Breast epithelium (tissue), 4 donors: ENCODE measurements around the gene SYT9. TPM values are rescaled to one million over a fixed set of nuclear protein-coding genes. Genes with fewer than 3 reads are reported as not detected.

ENCODE experiments used
- DNase-seq, 2 donors: peaks; one replicate each; pipeline ENCODE4 v3.0.0-alpha.2; 2019; ENCODE audit warnings: low spot score in 2 of 2
- H3K27ac ChIP-seq, 2 donors: fragments of 200-600 bp; sonication (generic) in 1 of 2; one replicate each; pipeline ENCODE4 v1.5.1; 2016 to 2019; ENCODE audit warnings: mild to moderate bottlenecking in 1 of 2
- H3K27me3 ChIP-seq, 2 donors: fragments of 200-600 bp; sonication (generic) in 1 of 2; one replicate each; pipeline versions ENCODE4 v1.5.1 to v1.6.0; 2017 to 2019; ENCODE audit warnings: control low read depth in 1 of 2, mild to moderate bottlenecking in 1 of 2
- H3K36me3 ChIP-seq: fragments of 200-600 bp; one replicate; pipeline ENCODE4 v1.5.1; 2019
- H3K4me1 ChIP-seq, 2 donors: fragments of 200-600 bp; sonication (generic); one replicate each; pipeline ENCODE4 v1.5.1; 2016 to 2019; ENCODE audit warnings: control low read depth in 1 of 2
- H3K4me3 ChIP-seq, 3 donors: fragments of 200-600 bp; sonication (generic); 1 replicate in 2 of 3; 2 replicates in 1 of 3; pipeline ENCODE4 v1.5.1; 2016 to 2019; ENCODE audit warnings: mild to moderate bottlenecking in 3 of 3, moderate library complexity in 2 of 3
- H3K9me3 ChIP-seq, 2 donors: fragments of 200-600 bp; sonication (generic) in 1 of 2; one replicate each; pipeline ENCODE4 v1.5.1; 2016 to 2019; ENCODE audit warnings: control low read depth in 1 of 2
- POLR2A ChIP-seq: fragments of 450-650 bp; IDR thresholded peaks from one replicate; pipeline ENCODE4 v1.6.1; 2016; ENCODE audit warnings: antibody characterized with exemption, mild to moderate bottlenecking, moderate library complexity
- POLR2AphosphoS5 ChIP-seq, 3 donors: sonication (generic); formaldehyde crosslinking; IDR thresholded peaks; one replicate each; pipeline ENCODE4 v1.6.1; 2017; ENCODE audit warnings: antibody characterized with exemption in 3 of 3
- intact Hi-C: fragments of 100-400 bp; cut with DNase I; formaldehyde crosslinking; loops from one replicate; pipeline ENCODE4 v1.15.1; 2023; ENCODE audit warnings: low total_unique reads
- total RNA-seq, 3 donors: library from RNA; depleted of rRNA; stranded (reverse); fragments of >200 nt; gene quantifications; one replicate each; pipeline ENCODE4 v1.1.0, GENCODE V29; 2016
- TF ChIP-seq, protein P1 (sequence below), 3 donors: fragments of 450-650 bp; IDR thresholded peaks; one replicate each; pipeline ENCODE4 v1.5.1; 2016 to 2017; ENCODE audit warnings: antibody characterized with exemption in 3 of 3, mild to moderate bottlenecking in 3 of 3, moderate library complexity in 3 of 3

SYT9 gene, protein sequence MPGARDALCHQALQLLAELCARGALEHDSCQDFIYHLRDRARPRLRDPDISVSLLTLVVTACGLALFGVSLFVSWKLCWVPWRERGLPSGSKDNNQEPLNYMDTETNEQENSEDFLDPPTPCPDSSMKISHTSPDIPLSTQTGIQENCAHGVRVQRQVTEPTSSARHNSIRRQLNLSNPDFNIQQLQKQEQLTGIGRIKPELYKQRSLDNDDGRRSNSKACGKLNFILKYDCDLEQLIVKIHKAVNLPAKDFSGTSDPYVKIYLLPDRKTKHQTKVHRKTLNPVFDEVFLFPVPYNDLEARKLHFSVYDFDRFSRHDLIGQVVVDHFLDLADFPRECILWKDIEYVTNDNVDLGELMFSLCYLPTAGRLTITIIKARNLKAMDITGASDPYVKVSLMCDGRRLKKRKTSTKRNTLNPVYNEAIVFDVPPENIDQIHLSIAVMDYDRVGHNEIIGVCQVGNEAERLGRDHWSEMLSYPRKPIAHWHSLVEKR
- under 1 TPM in 2 of 3 donors, not detected in 1; 0.33 to 0.73 TPM for total RNA-seq

DNA sequence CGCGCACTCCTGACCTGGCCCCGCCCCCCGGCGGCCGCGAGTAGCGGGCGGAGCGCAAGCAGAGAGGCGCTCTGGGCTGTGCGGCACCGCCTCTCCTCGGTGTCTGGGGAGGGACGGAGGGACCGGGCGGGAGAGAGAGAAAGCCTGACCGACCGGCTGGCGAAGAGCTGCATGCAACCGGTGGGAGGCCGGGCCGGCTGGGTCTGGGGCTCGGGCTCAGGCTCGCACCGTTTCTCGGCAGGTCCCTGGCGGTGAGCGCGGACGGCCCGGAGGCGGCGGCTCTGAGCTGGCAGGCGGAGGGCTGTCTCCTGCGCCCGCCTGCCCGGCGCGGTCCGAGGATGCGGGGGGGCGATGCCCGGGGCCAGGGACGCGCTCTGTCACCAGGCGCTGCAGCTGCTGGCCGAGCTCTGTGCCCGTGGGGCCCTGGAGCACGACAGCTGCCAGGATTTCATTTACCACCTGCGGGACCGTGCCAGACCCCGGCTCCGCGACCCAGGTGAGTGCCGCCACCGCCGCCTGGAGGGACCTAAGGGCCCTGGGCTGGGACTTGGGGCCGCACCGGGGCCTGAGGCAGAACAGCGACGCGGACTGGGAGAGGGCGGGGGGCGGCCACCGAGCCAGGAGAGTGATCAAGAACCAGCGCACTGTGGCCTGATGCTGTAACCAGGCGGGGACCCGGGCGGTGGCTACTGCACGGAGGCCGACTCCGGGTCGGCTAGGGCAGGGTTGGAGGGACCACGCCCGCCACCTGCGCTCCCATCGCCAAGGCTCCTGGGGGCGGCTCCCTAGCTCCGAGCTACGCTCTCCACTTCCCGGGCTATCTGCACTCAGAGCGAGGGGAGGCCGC, at the start of gene SYT9:
Gene SYT9, plus strand, starts transcription at position 69 of the 847 bp plus-strand sequence. Its CDS starts 283 bp downstream, at position 352.
- no peaks in the 10 kb centered on the region for H3K4me1 ChIP-seq
- TF ChIP-seq POLR2AphosphoS5 (IDR thresholded peaks at IDR 0.05) (no peak), POLR2A (no peak)
- TF ChIP-seq, protein P1, sequence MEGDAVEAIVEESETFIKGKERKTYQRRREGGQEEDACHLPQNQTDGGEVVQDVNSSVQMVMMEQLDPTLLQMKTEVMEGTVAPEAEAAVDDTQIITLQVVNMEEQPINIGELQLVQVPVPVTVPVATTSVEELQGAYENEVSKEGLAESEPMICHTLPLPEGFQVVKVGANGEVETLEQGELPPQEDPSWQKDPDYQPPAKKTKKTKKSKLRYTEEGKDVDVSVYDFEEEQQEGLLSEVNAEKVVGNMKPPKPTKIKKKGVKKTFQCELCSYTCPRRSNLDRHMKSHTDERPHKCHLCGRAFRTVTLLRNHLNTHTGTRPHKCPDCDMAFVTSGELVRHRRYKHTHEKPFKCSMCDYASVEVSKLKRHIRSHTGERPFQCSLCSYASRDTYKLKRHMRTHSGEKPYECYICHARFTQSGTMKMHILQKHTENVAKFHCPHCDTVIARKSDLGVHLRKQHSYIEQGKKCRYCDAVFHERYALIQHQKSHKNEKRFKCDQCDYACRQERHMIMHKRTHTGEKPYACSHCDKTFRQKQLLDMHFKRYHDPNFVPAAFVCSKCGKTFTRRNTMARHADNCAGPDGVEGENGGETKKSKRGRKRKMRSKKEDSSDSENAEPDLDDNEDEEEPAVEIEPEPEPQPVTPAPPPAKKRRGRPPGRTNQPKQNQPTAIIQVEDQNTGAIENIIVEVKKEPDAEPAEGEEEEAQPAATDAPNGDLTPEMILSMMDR (IDR thresholded peaks at IDR 0.05): no peak
- intact Hi-C loops: no loop called here

DNA sequence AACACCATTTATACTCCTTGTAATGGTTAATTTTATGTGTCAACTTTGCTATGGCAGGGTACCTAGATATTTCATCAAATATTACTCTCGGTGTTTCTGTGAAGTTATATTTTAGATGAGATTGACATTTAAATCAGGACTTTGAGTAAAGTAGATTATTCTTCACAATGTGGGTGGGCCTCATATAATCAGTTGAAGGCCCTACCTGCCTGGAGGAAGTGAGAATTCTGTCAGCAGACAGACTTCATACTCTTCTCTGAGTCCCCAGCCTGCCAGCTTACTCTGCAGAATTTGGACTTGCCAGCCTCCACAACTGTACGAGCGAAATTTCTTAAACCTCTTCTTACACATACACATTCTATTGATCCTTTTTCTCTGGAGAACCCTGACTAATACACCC, 49.3 kb upstream of the SYT9 start:
- Histone ChIP-seq H3K4me1 (no peaks in the 10 kb centered on the region), H3K36me3 (no peaks in the 10 kb centered on the region), H3K4me3 (no peak overlapping the region), H3K27me3 (no peaks in the 10 kb centered on the region), H3K9me3 (no peaks in the 10 kb centered on the region), H3K27ac (no peak overlapping the region)
- intact Hi-C loops: no loop called here
- TF ChIP-seq POLR2A (no peak), POLR2AphosphoS5 (IDR thresholded peaks at IDR 0.05) (no peak)
- TF ChIP-seq, protein P1 (IDR thresholded peaks at IDR 0.05): no peak
- DNase-seq: no peak

More for the DNA sequence above, at the start of gene SYT9:
- H3K4me3 ChIP-seq: peak within 1 kb of the TSS; percentile 44 to 69 (median 56)
- H3K27me3 ChIP-seq: peaks cover 0 to 37% of the 10 kb centered on the region in 2 donors
- peaks cover 0 to 4% of the 10 kb centered on the region in 2 donors for H3K9me3 ChIP-seq
- no peaks in the 10 kb centered on the region for H3K36me3 ChIP-seq
- H3K27ac ChIP-seq: no peak within 1 kb of the TSS
- DNase-seq: peak in 1 of 2 donors; percentile 58

DNA sequence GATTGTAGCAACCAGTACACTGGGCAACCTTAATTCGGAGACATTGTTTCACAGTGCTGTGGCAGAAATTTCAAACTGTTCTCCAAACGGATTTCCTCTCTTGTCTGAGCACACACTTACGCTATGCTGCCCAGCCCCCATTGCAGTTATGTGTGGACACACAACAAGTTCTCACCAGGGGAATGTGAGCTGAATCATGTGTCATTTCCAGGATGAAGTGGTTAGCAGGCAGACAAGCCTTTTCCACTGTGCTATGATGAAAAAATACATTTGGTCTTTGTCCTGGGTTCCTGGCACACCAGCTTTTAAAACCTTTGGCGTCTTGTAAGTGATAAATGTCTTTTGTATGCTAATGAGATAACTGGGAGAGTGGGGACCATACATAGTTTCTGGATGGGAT, 46.9 kb upstream of the SYT9 start:
- no peaks in the 10 kb centered on the region for H3K4me1 ChIP-seq
- H3K27me3 ChIP-seq: no peaks in the 10 kb centered on the region
- no peak overlapping the region for H3K27ac ChIP-seq
- intact Hi-C loops: no loop called here
- no peaks in the 10 kb centered on the region for H3K36me3 ChIP-seq
- H3K4me3 ChIP-seq: no peak overlapping the region
- DNase-seq: no peak
- TF ChIP-seq POLR2A (no peak), POLR2AphosphoS5 (IDR thresholded peaks at IDR 0.05) (no peak)
- TF ChIP-seq, protein P1 (IDR thresholded peaks at IDR 0.05): no peak
- H3K9me3 ChIP-seq: no peaks in the 10 kb centered on the region

DNA sequence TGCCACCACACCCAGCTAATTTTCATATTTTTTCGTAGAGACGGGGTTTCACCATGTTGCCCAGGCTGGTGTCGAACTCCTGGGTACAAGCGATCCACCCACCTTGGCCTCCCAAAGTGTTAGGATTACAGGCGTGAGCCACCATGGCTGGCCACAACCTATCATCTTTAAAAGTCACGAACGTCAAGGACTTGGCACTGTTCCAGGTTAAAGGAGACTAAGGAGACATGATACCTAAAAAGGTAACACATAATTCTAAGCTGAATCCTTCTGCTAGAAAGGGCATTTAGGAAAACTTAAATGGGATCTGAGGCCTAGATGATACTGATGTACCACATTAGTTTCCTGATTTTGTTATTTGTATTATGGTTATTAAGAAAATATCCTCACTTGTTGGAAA, 43.3 kb upstream of the SYT9 start:
- no peak overlapping the region for H3K27ac ChIP-seq
- H3K9me3 ChIP-seq: no peaks in the 10 kb centered on the region
- no peaks in the 10 kb centered on the region for H3K4me1 ChIP-seq
- intact Hi-C loops: no loop called here
- H3K36me3 ChIP-seq: no peaks in the 10 kb centered on the region
- H3K27me3 ChIP-seq: no peaks in the 10 kb centered on the region
- TF ChIP-seq, protein P1 (IDR thresholded peaks at IDR 0.05): no peak
- no peak for TF ChIP-seq POLR2AphosphoS5 (IDR thresholded peaks at IDR 0.05)
- TF ChIP-seq POLR2A: no peak
- no peak for DNase-seq
- no peak overlapping the region for H3K4me3 ChIP-seq
